GM23338 (cell line): Measurements from ENCODE around the gene ANKUB1. TPM values are rescaled to one million over a fixed set of nuclear protein-coding genes. Genes with fewer than 3 reads are reported as not detected.

ENCODE experiments used
- ETS1 ChIP-seq: IDR thresholded peaks from 2 replicates; pipeline ENCODE4 v1.6.1; 2016; ENCODE audit warnings: antibody characterized with exemption
- JUNB ChIP-seq: IDR thresholded peaks from one replicate; pipeline ENCODE4 v1.6.1; 2016; ENCODE audit warnings: antibody characterized with exemption; ENCODE audit not compliant: unreplicated experiment
- NANOG ChIP-seq: IDR thresholded peaks from 2 replicates; pipeline ENCODE4 v1.6.1; 2016; ENCODE audit warnings: antibody characterized with exemption, borderline replicate concordance
- REST ChIP-seq: IDR thresholded peaks from one replicate; pipeline ENCODE4 v1.6.1; 2018; ENCODE audit warnings: antibody characterized with exemption; ENCODE audit not compliant: unreplicated experiment
- STAT1 ChIP-seq: IDR thresholded peaks from one replicate; pipeline ENCODE4 v1.6.1; 2016; ENCODE audit warnings: antibody characterized with exemption; ENCODE audit not compliant: unreplicated experiment
- ZNF462 ChIP-seq: fragments of 250-450 bp; sonication (Bioruptor Pico); IDR thresholded peaks from 2 replicates; pipeline ENCODE4 v1.5.0; 2020; ENCODE audit warnings: mild to moderate bottlenecking, moderate library complexity
- polyA plus RNA-seq: library from polyadenylated mRNA; unstranded; fragments of >200 nt; fragmentation: Nextera tagmentation; extraction: Ambion mirVana; gene quantifications from 2 replicates; pipeline ENCODE4 v1.2.1, GENCODE V29; 2016
- total RNA-seq: library from RNA; depleted of rRNA; stranded (reverse); fragments of >200 nt; shearing (Covaris generic); gene quantifications from 2 replicates; pipeline ENCODE4 v1.2.3, GENCODE V29; 2014

Gene ANKUB1
- total and polyA plus RNA-seq, 2 experiments from 2014 or later: not detected

GRCh38 chr3:149812606-149813366, 20.4 kb upstream of the ANKUB1 start, which contains the start of gene RNF13 (continued):
- TF ChIP-seq ZNF462 (no peak), NANOG (no peak), ETS1 (no peak), JUNB (no peak), REST (no peak), STAT1 (no peak)
